ENCODE results near the gene ISG15. TPM values are rescaled to one million over a fixed set of nuclear protein-coding genes. Genes with fewer than 3 reads are reported as not detected.

ISG15 gene
- total and polyA plus RNA-seq, 2 of the 13 experiments (the other 11 are each of a cell fraction or from before 2014, with no cell fraction given), result 42.1 to 54.9 TPM

DNA sequence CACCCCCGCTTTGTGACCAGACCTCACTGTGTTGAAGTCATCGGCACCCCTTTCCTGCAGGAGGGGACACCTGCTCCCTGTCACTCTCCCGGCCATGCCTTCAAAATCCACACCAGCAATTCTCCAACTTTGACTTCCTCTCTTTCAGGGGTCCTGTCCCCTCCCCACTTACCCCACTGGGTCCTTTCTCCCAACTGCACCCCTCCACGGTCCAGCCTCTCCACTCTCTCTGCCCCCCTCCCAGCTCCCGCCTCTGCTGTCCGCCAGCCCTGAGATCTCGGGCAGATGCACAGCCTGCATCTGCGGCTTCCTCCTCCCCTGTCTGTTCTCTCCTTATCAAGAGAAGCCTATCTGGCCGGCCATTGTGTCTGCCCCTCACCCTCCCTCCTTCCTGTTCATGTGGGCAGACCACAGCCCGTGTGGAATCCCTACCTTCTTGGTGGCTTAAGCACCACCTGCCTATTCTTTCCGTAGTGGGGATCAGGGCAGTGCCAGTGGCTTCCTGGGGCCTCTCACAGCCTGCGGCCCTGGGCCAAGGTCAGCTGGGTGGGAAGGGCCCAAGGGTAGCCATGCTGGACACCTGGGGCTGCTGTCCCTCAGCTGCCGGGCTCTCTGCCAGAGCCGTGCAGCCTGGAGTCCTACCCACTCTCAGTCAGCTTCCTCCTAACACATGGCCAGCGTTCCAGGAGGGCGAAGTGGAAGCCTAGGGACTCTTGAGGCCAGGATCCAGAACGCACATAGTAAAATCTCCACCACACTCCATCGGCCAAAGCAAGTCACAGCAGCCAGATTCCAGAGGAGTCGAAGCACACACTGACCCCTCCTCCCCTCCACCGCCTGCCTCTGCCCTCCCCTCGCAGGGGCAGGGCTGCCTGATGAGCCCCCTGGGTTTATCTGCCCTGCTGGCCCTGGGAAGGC, 8.3 kb upstream of the ISG15 start (continued):
- TF ChIP-seq ZNF660 (CRISPR knock-in tag; IDR thresholded peaks at IDR 0.05; ENCODE audit: borderline replicate concordance, low read depth) (no peak), KLF6 (CRISPR knock-in tag; IDR thresholded peaks at IDR 0.05) (no peak), NFATC3 (CRISPR knock-in tag; IDR thresholded peaks at IDR 0.05) (0 out of 2 replicates have a peak, but pooled peaks have one; percentile 17), BRCA1 (CRISPR knock-in tag; IDR thresholded peaks at IDR 0.05) (no peak), SRF (IDR thresholded peaks at IDR 0.05; ENCODE audit: low read depth, low read length) (no peak), CCAR2 (optimal IDR thresholded peaks at IDR 0.05; ENCODE audit: low read depth, low read length) (peak; percentile 89), SP5 (CRISPR knock-in tag; IDR thresholded peaks at IDR 0.05; ENCODE audit: borderline replicate concordance, low read depth) (0 out of 2 replicates have a peak, but pooled peaks have one; percentile 26), ZNF83 (CRISPR knock-in tag; IDR thresholded peaks at IDR 0.05; ENCODE audit: borderline replicate concordance) (no peak; the same call in 1 of the 2 replicates), PRPF4 (IDR thresholded peaks at IDR 0.05; ENCODE audit: low read depth, low read length, poor library complexity, severe bottlenecking) (no peak), NFKBIZ (CRISPR knock-in tag; IDR thresholded peaks at IDR 0.05) (no peak), ZNF615 (CRISPR knock-in tag; IDR thresholded peaks at IDR 0.05; ENCODE audit: borderline replicate concordance) (no peak), ZNF101 (CRISPR knock-in tag; IDR thresholded peaks at IDR 0.05; ENCODE audit: borderline replicate concordance, low read depth) (no peak), ZNF34 (CRISPR knock-in tag; IDR thresholded peaks at IDR 0.05; ENCODE audit: borderline replicate concordance) (no peak), PHF8 (CRISPR knock-in tag; IDR thresholded peaks at IDR 0.05) (peak; percentile 54), MEIS1 (CRISPR knock-in tag; IDR thresholded peaks at IDR 0.05; ENCODE audit: borderline replicate concordance) (peak; percentile 18; the same call in 1 of the 2 replicates), RFXAP (CRISPR knock-in tag; IDR thresholded peaks at IDR 0.05; ENCODE audit: borderline replicate concordance) (no peak; the same call in 1 of the 2 replicates), MAFF (IDR thresholded peaks at IDR 0.05; ENCODE audit: low read depth, low read length) (no peak), ZNF619 (CRISPR knock-in tag; IDR thresholded peaks at IDR 0.05) (no peak), MYNN (CRISPR knock-in tag; IDR thresholded peaks at IDR 0.05; ENCODE audit: low read depth) (no peak), NR2F2 (IDR thresholded peaks at IDR 0.05; ENCODE audit: borderline replicate concordance, low read depth) (no peak)
- TF ChIP-seq, protein P1, sequence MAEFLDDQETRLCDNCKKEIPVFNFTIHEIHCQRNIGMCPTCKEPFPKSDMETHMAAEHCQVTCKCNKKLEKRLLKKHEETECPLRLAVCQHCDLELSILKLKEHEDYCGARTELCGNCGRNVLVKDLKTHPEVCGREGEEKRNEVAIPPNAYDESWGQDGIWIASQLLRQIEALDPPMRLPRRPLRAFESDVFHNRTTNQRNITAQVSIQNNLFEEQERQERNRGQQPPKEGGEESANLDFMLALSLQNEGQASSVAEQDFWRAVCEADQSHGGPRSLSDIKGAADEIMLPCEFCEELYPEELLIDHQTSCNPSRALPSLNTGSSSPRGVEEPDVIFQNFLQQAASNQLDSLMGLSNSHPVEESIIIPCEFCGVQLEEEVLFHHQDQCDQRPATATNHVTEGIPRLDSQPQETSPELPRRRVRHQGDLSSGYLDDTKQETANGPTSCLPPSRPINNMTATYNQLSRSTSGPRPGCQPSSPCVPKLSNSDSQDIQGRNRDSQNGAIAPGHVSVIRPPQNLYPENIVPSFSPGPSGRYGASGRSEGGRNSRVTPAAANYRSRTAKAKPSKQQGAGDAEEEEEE (CRISPR knock-in tag; IDR thresholded peaks at IDR 0.05; ENCODE audit: borderline replicate concordance), result no peak
- TF ChIP-seq, protein P2, sequence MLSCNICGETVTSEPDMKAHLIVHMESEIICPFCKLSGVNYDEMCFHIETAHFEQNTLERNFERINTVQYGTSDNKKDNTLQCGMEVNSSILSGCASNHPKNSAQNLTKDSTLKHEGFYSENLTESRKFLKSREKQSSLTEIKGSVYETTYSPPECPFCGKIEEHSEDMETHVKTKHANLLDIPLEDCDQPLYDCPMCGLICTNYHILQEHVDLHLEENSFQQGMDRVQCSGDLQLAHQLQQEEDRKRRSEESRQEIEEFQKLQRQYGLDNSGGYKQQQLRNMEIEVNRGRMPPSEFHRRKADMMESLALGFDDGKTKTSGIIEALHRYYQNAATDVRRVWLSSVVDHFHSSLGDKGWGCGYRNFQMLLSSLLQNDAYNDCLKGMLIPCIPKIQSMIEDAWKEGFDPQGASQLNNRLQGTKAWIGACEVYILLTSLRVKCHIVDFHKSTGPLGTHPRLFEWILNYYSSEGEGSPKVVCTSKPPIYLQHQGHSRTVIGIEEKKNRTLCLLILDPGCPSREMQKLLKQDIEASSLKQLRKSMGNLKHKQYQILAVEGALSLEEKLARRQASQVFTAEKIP (CRISPR knock-in tag; IDR thresholded peaks at IDR 0.05; ENCODE audit: borderline replicate concordance), result no peak
- TF ChIP-seq, protein P3, sequence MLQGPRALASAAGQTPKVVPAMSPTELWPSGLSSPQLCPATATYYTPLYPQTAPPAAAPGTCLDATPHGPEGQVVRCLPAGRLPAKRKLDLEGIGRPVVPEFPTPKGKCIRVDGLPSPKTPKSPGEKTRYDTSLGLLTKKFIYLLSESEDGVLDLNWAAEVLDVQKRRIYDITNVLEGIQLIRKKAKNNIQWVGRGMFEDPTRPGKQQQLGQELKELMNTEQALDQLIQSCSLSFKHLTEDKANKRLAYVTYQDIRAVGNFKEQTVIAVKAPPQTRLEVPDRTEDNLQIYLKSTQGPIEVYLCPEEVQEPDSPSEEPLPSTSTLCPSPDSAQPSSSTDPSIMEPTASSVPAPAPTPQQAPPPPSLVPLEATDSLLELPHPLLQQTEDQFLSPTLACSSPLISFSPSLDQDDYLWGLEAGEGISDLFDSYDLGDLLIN (CRISPR knock-in tag; IDR thresholded peaks at IDR 0.05; ENCODE audit: borderline replicate concordance), result no peak; the same call in 1 of the 2 replicates
- TF ChIP-seq, protein P4, sequence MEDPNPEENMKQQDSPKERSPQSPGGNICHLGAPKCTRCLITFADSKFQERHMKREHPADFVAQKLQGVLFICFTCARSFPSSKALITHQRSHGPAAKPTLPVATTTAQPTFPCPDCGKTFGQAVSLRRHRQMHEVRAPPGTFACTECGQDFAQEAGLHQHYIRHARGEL (CRISPR knock-in tag; IDR thresholded peaks at IDR 0.05), result no peak

All from HepG2 (cell line).